Stimulated activated CD4-positive, alpha-beta T cell treated with anti-CD3 and anti-CD28 coated beads, Interleukin-2, amount 100 ng/mL, for 48 hours (primary cell): ENCODE measurements around the gene MCRIP1.

Source experiments
- DNase-seq, 2 donors: peaks; one replicate each; pipeline ENCODE4 v3.0.0-alpha.2; 2020

MCRIP1 gene

DNA sequence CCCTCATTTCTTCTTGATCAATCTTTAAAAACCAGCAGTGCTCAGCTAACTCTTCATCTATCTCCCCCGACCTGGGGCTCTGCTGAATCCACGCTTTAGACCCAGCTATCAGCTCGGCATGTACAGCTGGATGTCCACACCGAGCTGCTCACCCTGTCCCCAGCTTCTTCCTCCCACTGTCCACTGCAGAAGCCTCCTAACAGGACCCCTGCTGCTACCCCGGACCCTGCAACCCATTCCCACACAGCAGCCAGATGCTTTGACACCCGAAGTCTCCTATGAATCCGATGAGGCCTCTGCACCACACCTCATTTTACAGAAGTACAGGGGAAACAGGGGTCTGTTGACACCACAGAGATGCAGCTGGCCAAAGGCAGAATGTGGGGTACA, 15.3 kb downstream of the MCRIP1 start:
- no peak for DNase-seq

DNA sequence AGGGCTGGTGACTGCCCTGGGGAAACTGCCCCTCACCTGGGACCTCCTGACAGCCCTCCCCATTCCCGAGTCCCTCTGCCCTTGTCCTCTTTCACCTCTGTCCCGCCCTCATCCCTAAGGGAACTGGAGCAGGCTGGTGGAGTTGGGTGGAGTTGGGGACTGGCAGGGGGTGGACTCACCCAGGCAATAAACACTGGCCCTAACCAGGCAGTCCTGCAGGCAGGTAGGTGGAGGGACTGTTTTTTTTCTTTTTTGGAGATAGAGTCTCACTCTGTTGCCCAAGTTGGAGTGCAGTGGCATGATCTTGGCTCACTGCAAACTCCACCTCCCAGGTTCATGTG, 17.5 kb downstream of the MCRIP1 start:
- DNase-seq, result no peak

DNA sequence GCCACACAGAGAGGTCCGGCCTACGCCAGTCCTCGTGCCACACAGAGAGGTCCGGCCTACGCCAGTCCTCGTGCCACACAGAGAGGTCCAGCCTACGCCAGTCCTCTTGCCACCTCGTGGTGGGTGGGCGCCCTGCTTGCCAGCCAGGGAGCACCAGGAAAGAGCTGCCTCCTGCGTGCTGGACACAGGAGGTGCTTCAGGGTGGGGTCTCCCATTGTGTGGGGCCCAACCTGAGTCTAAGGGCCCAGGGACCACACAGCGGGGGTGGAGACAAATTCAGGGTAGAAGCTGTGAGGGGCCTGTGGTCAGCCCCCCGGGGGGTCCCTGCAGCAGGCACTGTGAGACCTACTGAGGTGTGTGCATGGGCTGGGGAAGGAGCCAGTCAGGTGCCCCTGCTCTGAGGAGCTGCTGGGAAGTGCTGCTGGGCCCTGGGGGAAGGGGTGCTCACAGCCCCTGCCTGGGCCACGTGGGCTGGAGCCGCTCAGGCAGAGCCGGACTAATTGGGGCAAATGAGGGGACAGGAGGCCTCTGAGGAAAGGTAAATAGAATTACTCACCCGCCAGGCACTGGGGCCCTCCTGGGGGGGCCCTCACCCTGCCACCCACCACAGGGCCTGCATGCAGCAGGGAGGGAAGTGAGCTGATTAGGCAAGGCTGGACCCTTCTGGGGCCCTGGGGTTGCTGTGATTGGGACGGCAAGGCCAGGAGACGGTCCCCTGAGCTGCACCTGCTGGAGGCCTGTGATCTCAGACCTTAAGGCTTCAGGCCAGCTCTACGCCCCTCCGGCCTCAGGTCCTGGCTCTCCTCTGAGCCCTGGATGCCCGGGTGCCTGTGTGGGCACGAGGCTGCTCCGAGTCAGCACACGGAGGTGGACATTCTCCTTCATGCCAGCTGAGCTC, 18.1 kb downstream of the MCRIP1 start:
- DNase-seq, result no peak

DNA sequence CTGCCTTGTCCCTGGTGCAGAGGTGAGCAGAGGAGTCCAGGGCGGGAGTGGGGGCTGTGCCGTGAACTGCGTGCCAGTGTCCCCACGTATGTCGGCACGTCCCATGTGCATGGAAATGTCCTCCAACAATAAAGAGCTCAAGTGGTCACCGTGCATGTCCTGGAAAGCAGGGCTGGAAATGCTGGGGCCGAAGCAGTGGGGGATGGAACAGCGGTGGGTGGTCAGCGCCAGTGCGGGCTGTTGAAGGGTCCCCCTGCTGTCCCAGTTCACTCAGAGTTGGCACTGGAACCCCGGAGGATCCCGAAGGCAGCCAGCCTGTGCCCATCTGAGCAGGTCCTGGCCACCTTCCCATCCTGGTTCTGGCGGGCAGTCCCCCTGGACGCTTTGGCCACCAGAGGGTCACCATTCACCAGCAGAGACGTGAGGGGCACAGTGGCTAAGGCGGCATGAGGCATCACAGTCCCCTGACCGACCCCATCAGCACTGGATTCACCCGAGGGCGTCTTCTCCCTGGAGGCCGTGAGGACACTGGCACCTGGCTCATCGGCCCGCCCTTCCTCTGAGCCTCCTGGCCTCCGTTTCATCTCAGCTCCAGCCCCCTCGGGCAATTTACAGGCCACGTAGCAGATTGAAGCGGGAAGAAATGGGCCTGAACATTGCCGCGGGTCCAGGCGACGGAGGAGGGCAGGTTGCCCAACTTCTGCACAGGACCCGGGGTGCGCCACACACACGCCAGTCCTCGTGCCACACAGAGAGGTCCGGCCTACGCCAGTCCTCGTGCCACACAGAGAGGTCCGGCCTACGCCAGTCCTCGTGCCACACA, 19.0 kb downstream of the MCRIP1 start:
- no peak for DNase-seq

DNA sequence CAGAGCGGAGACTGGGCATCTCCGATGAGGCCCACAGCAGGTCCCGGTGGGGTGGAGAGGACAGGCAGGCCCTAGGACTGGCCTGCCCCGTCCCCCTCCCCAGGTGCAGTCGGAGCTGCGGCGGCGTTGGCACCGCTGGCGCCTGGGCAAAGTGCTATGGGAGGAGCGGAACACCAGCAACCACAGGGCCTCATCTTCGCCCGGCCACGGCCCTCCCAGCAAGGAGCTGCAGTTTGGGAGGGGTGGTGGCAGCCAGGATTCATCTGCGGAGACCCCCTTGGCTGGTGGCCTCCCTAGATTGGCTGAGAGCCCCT, 19.8 kb downstream of the MCRIP1 start:
- DNase-seq, result no peak

DNA sequence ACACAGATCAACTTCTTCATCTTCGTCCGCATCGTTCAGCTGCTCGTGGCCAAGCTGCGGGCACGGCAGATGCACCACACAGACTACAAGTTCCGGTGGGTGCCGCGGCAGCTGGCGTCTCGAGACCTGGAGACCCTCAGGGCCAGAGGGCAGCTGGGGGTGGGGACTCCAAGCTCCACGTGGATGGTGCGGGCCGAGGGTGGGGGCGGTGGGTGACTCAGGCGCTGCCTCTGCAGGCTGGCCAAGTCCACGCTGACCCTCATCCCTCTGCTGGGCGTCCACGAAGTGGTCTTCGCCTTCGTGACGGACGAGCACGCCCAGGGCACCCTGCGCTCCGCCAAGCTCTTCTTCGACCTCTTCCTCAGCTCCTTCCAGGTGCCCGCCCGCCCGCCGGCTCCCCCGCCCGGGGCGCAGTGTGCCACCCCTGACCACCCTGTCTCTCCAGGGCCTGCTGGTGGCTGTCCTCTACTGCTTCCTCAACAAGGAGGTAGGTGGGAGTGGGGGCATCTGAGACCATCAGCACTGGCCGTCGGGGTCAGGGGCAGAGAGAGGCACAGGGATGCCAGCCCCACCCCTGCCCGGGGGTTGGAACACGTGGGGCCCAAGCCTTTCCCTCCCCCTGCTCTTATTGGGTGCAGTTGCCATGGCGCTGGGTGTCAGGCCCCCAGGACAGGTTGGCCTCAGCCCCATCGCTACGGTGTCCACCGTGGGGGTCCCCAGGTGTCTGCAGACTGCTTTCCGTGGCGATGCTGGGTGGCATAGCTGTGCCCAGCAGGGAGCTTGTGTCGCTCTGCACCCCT, 20.3 kb downstream of the MCRIP1 start:
- DNase-seq, result no peak

DNA sequence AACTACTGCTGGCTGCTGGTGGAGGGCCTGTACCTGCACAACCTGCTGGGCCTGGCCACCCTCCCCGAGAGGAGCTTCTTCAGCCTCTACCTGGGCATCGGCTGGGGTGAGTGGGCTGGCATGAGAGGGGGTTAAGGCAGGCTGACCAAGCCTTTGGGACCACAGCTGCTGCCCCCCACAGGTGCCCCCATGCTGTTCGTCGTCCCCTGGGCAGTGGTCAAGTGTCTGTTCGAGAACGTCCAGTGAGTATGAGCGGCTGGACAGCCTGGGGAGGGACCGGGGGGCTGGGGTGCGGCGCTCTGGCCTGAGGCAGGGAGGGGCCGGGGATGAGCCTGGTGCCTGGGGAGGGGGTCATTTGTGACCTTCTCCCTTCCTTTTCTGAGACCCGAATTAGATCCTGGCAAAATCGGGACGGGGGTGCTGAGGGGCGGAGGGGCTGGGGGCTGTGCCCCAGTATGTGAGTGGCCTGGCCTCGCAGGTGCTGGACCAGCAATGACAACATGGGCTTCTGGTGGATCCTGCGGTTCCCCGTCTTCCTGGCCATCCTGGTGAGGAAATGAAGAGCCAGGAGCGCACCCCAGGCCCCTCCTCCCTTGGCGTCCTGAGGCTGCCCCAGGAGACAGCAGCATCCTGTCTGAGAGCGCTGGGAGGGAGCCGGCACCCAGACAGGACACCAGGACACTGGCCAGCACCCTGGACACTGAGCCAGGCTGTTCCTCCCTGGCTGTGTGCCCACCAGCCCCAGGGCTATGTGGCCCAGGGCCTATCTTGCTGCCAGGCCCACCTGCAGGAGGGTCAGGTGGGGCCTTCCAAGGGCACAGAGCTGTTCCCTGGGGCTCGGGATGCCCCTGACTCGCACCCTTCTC, 21.2 kb downstream of the MCRIP1 start:
- no peak for DNase-seq

DNA sequence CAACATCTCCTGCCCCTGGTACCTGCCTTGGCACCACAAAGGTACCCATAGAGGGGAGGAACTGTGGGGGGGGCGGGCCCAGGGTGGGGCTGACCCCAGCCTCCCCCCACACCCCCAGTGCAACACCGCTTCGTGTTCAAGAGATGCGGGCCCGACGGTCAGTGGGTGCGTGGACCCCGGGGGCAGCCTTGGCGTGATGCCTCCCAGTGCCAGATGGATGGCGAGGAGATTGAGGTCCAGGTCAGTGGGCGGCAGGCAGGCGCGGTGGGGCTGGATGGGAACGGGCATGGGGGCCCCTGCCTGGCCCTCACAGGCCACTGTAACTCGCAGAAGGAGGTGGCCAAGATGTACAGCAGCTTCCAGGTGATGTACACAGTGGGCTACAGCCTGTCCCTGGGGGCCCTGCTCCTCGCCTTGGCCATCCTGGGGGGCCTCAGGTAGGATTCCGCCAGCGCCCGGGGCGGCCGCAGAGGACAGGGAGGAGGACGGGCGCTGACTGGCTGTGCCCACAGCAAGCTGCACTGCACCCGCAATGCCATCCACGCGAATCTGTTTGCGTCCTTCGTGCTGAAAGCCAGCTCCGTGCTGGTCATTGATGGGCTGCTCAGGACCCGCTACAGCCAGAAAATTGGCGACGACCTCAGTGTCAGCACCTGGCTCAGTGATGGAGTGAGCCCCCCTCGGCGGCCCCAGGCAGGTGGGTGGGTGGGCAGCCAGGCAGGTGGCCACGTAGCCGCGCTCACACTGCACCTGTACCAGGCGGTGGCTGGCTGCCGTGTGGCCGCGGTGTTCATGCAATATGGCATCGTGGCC, 22.0 kb downstream of the MCRIP1 start:
- DNase-seq, result no peak

DNA sequence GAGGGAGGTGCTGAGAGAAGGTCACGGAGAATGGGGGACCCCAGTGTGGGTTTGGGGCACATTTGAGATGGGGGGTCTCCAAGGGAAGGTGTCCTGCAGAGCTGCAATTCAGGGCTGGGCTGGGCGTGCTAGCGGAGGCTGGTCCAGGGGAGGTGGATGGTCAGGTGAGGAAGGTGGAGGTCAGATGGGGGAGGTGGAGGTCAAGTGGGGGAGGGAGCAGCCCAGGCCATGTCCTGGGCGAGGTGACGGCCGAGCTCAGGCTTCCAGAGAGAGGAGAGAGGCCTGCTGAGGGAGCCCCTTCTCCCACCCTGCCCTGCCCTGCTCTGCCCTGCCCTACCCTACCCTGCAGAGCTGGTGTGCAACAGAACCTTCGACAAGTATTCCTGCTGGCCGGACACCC, 22.6 kb downstream of the MCRIP1 start:
- no peak for DNase-seq

DNA sequence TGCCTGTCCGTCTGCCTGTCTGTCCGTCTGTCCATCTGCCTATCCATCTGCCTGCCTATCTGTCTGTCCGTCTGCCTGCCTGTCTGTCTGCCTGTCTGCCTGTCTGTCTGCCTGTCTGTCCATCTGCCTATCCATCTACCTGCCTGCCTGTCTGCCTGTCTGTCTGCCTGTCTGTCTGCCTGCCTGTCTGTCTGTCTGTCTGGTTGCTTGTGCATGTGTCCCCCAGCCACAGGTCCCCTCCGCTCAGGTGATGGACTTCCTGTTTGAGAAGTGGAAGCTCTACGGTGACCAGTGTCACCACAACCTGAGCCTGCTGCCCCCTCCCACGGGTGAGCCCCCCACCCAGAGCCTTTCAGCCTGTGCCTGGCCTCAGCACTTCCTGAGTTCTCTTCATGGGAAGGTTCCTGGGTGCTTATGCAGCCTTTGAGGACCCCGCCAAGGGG, 23.5 kb downstream of the MCRIP1 start:
- DNase-seq, result no peak

DNA sequence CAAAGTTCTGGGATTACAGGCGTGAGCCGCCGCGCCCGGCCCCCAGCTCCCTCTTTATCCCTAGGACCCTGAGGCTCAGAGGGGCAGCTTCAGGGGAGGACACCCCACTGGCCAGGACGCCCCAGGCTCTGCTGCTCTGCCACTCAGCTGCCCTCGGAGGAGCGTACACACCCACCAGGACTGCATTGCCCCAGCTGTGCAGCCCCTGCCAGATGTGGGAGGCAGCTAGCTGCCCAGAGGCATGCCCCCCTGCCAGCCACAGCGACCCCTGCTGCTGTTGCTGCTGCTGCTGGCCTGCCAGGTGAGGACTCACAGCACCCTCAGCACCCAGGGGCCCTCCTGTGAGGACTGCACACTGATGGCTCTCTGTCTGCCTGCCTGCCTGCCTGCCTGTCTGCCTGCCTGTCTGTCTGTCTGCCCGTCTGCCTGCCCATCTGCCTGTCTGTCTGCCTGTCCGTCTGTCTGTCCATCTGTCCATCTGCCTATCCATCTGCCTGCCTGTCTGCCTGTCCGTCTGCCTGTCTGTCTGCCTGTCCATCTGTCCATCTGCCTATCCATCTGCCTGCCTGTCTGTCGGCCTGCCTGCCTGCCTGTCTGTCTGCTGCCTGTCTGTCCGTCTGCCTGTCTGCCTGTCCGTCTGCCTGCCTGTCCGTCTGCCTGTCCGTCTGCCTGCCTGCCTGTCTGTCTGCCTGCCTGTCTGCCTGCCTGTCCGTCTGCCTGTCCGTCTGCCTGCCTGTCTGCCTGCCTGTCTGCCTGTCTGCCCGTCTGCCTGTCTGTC, 24.1 kb downstream of the MCRIP1 start:
- no peak for DNase-seq

DNA sequence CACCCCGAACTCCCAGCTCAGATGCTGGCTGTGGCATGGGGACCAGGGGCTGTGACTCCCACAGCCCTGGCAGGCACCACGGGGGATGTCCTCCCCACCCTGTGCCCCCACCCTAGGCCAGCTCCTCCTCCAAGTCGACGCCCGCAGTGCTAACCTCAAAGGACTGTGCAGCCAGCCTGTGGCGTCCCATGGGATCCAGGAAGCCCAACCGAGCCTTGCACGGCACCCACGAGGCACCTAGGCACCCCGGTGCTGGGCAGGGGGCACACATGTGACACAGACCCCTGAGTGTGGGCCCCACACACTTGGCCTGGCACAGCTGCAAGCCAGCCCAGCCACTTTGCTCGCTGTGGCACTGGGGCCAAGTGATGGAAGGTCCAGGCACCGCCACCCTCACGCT, 25.3 kb downstream of the MCRIP1 start:
- DNase-seq, result no peak

DNA sequence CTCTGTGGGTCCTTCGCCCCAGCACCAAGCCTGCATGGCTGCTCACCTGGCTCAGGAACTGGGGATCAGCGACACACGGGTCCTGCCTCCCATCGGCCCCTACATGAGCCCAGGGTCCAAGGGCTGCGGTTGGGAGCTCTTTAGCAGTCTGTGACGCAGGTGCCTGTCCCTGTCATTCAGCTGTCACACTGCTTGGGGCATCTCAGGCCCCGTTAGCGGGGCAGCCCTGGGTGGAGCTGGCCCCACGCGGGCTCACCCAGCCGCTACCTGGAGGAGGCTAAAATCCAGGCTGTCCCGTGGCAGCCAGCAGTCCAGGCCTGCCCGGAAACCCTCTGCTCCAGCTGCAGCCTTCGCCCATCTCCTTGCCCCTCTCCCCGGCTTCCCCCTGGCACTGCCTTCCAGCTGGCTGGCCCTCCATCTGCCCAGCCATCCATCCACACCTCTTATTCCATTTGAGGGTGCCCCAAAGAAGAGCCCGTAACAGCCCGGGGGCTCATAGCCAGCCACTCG, 25.8 kb downstream of the MCRIP1 start:
- DNase-seq, result no peak

DNA sequence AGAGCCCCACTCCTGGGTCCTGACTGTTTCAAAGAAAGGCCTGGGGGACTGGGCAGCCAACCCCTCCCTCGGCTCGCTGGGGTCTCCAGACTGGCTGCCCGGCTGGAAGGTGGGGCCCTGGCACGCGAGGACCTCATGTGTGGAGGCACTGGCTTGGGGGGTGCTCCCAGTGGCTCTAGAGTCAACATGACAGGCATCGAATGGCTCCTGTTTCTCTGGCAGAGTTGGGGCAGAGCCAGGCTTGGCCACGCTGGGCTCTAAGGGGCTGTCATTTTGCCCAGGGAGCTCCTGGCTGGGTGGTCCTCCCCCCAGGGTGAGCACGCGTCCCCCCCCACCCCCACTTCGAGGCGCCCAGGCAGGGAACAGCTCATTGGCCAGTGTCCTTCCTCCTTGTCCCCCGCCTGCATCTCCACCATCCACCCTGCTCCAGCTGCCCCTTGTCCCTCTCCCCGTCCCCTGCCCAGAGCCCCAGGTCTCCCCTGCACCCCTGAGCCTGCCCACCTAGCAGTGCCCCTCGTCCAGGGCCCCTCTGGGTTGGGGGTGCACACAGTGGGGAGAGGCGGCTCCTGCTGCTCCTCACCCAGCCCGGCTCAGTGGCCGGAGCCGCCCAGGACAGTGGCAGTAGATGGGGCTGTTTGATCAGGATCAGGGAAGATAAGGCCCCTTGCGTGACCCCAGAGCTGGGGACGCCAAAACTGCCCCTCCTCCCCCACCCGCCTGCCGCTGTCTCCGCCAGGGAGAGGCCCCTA, 26.5 kb downstream of the MCRIP1 start:
- no peak for DNase-seq

DNA sequence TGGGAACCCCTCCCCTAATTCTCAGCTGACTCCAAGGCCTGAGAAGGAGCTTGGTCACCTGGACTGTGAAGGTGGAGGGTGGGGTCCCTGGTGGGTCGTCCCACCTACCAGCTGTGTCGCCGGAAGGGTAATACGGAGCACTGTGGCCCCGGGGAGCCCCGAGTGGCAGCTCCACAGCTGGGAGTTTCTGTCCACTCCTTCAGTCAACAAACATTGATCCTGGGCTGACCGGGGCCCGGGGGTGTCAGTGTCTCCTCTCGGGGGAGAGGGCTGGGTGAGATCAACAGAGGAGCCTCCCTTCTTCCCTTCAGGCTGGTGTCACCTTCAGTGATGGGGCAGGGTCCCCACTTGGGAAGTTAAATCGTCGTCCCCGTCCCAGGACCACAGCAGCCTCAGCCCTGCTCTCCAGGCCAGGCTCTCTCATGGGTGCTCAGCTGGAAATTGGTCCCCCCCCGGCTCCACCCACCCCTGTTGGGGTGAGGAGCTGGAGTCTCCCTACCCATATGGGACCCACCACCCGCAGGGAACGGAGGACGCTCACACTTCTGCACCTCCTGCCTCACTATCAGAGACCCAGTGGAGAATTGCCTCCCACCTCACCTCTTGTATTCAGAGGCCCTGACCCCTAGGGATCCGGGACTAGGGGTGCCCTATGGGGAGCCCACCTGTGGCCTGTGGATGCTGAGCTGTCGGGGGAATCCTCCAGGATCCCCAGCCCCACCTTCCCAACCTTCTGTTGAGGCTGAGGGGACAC, 27.2 kb downstream of the MCRIP1 start:
- no peak for DNase-seq

DNA sequence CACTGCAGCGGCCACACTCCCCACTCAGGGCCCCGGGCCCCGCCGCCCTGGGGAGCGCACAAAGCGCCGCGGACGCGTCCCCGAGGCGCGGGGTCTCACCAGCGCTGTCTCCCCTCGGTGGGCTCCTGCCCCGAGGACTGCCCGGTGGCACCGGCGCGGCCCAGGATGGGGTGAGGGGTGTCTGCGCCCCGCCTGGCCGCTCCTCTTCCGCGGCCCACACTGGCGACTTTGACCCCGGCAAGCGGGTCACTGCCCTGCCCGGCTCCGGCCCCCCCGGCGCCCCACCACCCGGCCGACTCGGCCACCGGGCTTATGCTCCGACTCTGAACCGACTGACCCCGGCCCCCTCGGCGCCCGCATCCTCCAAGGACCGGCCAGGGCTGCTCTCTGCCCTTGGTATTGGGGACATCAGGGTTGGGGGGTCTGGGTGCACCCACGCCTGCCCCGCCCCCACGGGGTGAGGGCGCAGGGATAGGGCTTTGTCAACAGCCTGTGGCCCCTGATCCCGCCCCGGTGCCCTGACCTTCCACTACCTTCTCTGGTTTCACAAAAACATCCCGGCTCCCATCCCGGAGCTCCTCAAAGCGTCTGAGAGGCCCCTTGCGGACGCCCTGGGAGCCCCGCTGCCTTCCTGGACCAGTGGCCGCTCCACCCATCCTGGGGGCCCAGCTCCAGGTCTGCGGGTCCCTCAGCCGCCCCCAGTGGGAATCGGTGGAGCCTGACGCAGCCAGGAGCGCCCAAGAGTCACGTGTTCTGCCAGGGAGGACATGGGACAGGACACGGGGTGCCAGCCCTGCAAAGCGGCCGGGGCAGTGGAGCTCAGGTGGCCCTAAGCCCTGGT, 28.3 kb downstream of the MCRIP1 start:
- DNase-seq, result no peak

DNA sequence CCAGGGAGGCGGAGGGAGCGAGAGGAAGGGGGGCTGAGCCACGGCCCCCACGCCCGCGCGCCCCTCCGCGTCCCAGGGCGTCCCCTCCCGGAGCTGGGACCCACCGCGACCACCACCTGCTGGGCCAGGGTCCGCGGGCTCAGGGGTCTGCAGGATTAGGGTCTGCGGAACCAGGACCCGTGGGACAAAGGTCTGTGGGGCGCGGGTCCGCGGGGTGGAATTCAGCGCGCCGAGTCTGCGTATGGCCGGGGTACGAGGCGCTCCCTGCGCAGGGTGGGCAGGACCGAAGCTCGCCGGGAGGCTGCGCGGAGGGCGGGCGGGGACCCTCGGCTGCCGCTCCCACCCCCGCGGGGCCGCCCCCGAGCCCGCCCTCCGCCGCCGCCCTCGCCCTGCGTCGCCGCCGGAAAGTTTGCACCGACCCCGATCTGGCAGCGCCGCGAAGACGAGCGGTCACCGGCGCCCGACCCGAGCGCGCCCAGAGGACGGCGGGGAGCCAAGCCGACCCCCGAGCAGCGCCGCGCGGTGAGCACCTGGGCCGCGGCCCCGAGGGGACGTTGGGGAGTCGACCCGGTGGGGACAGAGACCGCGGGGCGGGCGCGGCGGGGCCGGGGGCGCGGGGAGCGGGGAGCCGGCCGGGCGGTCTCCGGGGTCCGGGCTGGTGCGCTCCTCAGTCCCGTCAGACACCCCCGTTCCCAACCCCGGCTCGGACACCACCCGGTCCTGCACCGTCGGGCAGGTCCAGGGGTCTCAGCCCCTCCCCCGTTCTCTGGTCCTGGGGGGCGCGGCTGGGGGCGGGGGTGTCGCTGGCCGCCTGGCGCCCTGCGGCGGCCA, 29.1 kb downstream of the MCRIP1 start, which contains the start of gene GCGR:
Gene GCGR, plus strand, starts transcription at position 423 of the 831 bp plus-strand sequence. CDS start 4,869 bp downstream, outside the sequence.
- no peak for DNase-seq
